IMR-90 (cell line): ENCODE data around the gene TP53AIP1.

Experiments used
- CTCF ChIP-seq: conservative IDR thresholded peaks from 2 replicates; pipeline ENCODE4 v1.5.1; 2012; ENCODE audit warnings: mild to moderate bottlenecking, low read depth, low read length, improper control_type of control experiment
- MAFK ChIP-seq: IDR thresholded peaks from 2 replicates; pipeline ENCODE4 v1.6.1; 2012; ENCODE audit warnings: low read depth, low read length, improper control_type of control experiment
- POLR2A ChIP-seq: IDR thresholded peaks from 2 replicates; pipeline ENCODE4 v1.6.1; 2012; ENCODE audit warnings: mild to moderate bottlenecking, low read depth, low read length
- RAD21 ChIP-seq: IDR thresholded peaks from 2 replicates; pipeline ENCODE4 v1.6.1; 2012; ENCODE audit warnings: low read length, improper control_type of control experiment

- TF ChIP-seq CTCF (no peak), MAFK (no peak), POLR2A (no peak), RAD21 (no peak)
These were observed 18.0 kb downstream of the TP53AIP1 start for GRCh38 chr11:128924510-128925249.
